GM12891 (cell line): ENCODE measurements around the gene RHCG.

Experiments
- PAX5 ChIP-seq: IDR thresholded peaks from 2 replicates; pipeline ENCODE4 v1.6.1; 2011; ENCODE audit warnings: low read length, moderate library complexity, mild to moderate bottlenecking; ENCODE audit not compliant: insufficient read depth, severe bottlenecking
- POLR2A ChIP-seq: IDR thresholded peaks from 2 replicates; pipeline ENCODE4 v1.6.1; 2011; ENCODE audit warnings: low read depth, low read length, control low read depth
- POLR2AphosphoS5 ChIP-seq: IDR thresholded peaks from 2 replicates; pipeline ENCODE4 v1.6.1; 2011; ENCODE audit warnings: low read depth, low read length, control low read depth
- SPI1 ChIP-seq: IDR thresholded peaks from 2 replicates; pipeline ENCODE4 v1.6.1; 2011; ENCODE audit warnings: low read depth, low read length, control low read depth
- TAF1 ChIP-seq: IDR thresholded peaks from 2 replicates; pipeline ENCODE4 v1.6.1; 2011; ENCODE audit warnings: low read depth, low read length, control low read depth

DNA sequence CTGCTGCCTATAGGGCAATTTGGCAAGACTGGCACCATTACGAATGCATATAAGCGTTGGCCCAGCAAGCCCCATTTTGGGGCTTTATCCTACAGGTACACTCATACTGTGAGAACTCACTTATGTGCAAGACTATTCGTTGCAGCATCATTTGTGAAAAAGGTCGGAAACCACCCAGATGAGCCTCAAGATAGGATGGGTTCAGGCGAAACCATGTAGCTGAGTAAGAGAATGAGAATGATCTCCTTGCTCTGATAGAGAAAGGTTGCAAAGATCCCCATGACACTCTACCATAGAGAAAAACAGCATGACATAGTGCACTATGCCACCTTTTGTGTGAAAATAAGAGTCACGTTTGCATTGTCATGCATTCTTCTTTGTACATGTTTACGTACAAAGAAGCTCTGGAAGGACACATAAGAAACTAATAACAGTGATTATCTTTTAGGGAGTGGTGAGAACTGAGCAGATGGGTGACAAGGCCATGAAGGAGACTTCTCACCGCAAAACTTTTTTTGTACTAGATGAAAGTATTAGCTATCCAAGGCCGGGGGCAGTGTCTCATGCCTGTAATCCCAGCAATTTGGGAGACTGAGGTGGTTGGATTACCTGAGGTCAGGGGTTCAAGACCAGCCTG lies 50.0 kb downstream of the RHCG start:
- TF ChIP-seq POLR2A, result no peak
- no peak for TF ChIP-seq TAF1
- TF ChIP-seq PAX5, result no peak
- no peak for TF ChIP-seq POLR2AphosphoS5
- TF ChIP-seq SPI1, result no peak
